Measurements from ENCODE around the gene PPWD1. TPM values are rescaled to one million over a fixed set of nuclear protein-coding genes. Genes with fewer than 3 reads are reported as not detected.

PPWD1 gene
- 10 to 100 TPM; 24.4 to 48.6 (median 30.0) TPM for total RNA-seq

DNA sequence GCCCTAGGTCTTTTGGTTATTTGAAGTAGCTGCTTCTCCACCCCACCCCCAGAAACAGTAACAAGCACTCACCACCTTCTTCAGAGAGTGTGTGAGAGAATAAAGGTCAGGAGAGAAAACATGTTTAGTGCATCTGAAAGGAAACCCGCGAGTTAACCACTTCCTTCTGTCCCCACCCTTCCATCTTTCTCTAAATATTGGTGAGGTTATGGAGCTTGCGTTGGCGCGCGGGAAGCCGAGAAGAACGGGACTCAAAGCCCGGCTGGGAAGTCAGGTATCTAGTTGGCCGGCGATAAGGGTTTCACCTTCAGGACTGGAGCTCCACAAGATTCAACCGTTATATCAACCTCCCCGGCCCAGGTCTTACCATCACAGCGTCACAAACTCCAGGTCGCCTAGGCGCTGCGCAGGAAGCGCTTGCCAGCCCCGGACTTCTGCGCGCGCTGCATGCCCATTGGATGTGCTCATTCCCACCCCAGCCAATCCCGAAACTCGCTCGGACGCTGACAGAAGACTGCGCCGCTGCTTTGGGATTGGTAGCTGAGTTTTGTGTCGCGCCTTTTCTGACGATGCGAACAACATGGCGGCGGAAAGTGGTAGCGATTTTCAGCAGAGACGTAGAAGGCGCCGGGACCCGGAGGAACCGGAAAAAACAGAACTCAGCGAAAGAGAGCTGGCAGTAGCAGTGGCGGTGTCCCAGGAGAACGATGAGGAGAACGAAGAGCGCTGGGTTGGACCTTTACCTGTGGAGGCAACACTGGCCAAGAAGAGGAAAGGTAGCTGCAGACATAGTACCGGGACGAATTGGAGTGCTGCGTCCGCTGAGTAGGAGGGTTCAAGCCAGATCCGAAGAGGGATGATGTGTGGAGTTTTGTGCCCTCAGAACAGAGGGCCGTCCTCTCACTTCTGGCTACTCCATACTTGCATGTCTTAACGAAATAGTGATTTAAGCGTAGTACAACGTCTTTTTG, at the start of gene PPWD1, which contains the start of gene CENPK:
Gene PPWD1 (plus strand): TSS at position 566 of the 971 bp plus-strand sequence. CDS start 15 bp downstream, at position 581.
Gene CENPK (minus strand): TSS at position 438 of the 971 bp plus-strand sequence. CDS start 8,261 bp downstream, outside the sequence.
- intact Hi-C loops (cut with DNase I): no loop called here
- H3K27ac ChIP-seq (replicated peaks in 1 of 4): peak within 1 kb of the TSS; percentile 81 to 90 (median 87)
- peak within 1 kb of the TSS; percentile 72 to 85 (median 80) for H3K4me3 ChIP-seq

DNA sequence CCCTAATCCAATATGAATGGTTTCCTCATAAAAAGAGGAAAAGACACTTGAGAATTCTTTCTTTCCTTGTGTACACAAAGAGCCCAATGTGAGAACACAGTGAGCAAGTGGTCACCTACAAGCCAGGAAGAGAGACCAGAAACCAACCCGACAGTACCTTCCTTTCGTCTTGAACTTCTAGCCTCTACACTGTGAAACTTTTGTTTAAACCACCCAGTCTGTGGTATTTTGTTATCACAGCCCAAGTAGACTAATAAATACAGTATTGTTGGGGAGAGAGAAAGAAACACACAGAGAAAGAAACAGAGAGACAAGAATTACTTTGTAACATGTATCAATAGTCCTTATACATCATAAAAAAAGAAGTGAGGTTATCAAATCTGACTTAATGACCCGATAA, 37.4 kb upstream of the PPWD1 start:
- Histone ChIP-seq H3K4me3 (no peak overlapping the region), H3K27ac (replicated peaks in 1 of 4) (no peak overlapping the region), H3K4me1 (no peaks in the 10 kb centered on the region), H3K36me3 (no peaks in the 10 kb centered on the region), H3K9me3 (no peaks in the 10 kb centered on the region), H3K27me3 (no peaks in the 10 kb centered on the region)
- intact Hi-C loops (cut with DNase I): no loop called here
- DNase-seq (ENCODE audit: extremely low spot score): no peak
- WGBS: 88% methylated on average over 3 of the region's 3 CpGs
- TF ChIP-seq, protein P1, sequence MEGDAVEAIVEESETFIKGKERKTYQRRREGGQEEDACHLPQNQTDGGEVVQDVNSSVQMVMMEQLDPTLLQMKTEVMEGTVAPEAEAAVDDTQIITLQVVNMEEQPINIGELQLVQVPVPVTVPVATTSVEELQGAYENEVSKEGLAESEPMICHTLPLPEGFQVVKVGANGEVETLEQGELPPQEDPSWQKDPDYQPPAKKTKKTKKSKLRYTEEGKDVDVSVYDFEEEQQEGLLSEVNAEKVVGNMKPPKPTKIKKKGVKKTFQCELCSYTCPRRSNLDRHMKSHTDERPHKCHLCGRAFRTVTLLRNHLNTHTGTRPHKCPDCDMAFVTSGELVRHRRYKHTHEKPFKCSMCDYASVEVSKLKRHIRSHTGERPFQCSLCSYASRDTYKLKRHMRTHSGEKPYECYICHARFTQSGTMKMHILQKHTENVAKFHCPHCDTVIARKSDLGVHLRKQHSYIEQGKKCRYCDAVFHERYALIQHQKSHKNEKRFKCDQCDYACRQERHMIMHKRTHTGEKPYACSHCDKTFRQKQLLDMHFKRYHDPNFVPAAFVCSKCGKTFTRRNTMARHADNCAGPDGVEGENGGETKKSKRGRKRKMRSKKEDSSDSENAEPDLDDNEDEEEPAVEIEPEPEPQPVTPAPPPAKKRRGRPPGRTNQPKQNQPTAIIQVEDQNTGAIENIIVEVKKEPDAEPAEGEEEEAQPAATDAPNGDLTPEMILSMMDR (IDR thresholded peaks at IDR 0.05): no peak
- TF ChIP-seq POLR2AphosphoS5 (IDR thresholded peaks at IDR 0.05) (no peak), EP300 (IDR thresholded peaks at IDR 0.05) (no peak), POLR2A (IDR thresholded peaks at IDR 0.05; ENCODE audit: low read depth) (no peak)

More for the DNA sequence above, at the start of gene PPWD1, which contains the start of gene CENPK:
- under 1% methylated on average over 53 of the region's 54 CpGs for WGBS
- Histone ChIP-seq H3K4me1 (peaks cover 25 to 37% (median 31%) of the 10 kb centered on the region in 4 donors), H3K9me3 (no peaks in the 10 kb centered on the region), H3K36me3 (peaks cover 0 to 2% (median under 1%) of the 10 kb centered on the region in 4 donors), H3K27me3 (no peaks in the 10 kb centered on the region)
- TF ChIP-seq POLR2A (IDR thresholded peaks at IDR 0.05; ENCODE audit: low read depth): no peak
- no peak for TF ChIP-seq EP300 (IDR thresholded peaks at IDR 0.05)
- TF ChIP-seq, protein P1 (IDR thresholded peaks at IDR 0.05): no peak
- peak; percentile 87 to 95 for TF ChIP-seq POLR2AphosphoS5 (IDR thresholded peaks at IDR 0.05)
- DNase-seq (ENCODE audit: extremely low spot score): peak; percentile 98

DNA sequence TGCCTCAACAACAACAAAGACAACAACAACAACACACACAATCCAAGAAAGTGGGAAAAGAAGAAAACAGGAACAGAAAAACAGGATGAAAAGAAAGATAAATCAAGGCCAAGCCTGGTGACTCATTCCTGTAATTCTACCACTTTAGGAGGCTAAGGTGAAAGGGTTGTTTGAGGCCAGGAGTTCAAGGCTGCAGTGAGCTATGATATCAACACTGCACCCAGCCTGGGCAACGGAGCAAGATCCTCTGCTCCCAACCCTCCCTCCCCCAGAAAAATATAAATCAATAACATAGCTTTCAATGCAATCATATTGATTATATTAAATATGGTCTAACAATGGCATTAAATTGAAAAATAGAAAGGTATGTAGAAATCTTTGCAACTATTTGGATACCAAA, 32.2 kb upstream of the PPWD1 start:
- no peak for TF ChIP-seq POLR2A (IDR thresholded peaks at IDR 0.05; ENCODE audit: low read depth)
- no peaks in the 10 kb centered on the region for H3K36me3 ChIP-seq
- no peak for DNase-seq (ENCODE audit: extremely low spot score)
- H3K9me3 ChIP-seq: no peaks in the 10 kb centered on the region
- 96% methylated on average over 1 of the region's 1 CpG for WGBS
- no peaks in the 10 kb centered on the region for H3K27me3 ChIP-seq
- H3K27ac ChIP-seq (replicated peaks in 1 of 4): no peak overlapping the region
- intact Hi-C loops (cut with DNase I): no loop called here
- no peak overlapping the region for H3K4me3 ChIP-seq
- no peaks in the 10 kb centered on the region for H3K4me1 ChIP-seq

DNA sequence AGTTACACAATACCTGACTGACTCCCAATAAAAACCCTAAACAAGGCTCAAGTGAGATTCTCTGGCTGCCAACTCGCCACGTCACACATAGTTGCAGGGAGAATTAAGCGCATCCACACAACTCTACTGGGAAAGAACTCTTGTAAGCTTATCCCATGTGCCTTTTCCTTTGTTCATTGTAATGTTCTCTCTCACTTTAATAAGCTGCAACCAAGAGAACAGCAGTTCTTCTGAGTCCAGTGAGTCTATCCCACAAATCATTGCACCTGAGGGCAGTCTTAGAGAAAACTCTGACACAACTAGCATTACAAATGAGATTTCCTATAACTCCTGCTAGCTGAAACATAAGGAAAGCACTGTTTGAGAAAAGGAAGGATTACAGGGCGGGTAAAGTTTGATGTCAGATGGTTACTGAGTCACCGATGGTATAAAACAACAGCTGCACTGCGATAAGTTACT, 27.5 kb upstream of the PPWD1 start:
- H3K4me3 ChIP-seq: no peak overlapping the region
- no peaks in the 10 kb centered on the region for H3K9me3 ChIP-seq
- DNase-seq (ENCODE audit: extremely low spot score): no peak
- H3K36me3 ChIP-seq: no peaks in the 10 kb centered on the region
- H3K27me3 ChIP-seq: no peaks in the 10 kb centered on the region
- H3K4me1 ChIP-seq: no peaks in the 10 kb centered on the region
- 95% methylated on average over 6 of the region's 6 CpGs for WGBS
- TF ChIP-seq, protein P1 (IDR thresholded peaks at IDR 0.05): no peak
- no peak for TF ChIP-seq EP300 (IDR thresholded peaks at IDR 0.05)
- no peak for TF ChIP-seq POLR2AphosphoS5 (IDR thresholded peaks at IDR 0.05)
- no peak for TF ChIP-seq POLR2A (IDR thresholded peaks at IDR 0.05; ENCODE audit: low read depth)
- no peak overlapping the region for H3K27ac ChIP-seq (replicated peaks in 1 of 4)
- intact Hi-C loops (cut with DNase I): no loop called here

DNA sequence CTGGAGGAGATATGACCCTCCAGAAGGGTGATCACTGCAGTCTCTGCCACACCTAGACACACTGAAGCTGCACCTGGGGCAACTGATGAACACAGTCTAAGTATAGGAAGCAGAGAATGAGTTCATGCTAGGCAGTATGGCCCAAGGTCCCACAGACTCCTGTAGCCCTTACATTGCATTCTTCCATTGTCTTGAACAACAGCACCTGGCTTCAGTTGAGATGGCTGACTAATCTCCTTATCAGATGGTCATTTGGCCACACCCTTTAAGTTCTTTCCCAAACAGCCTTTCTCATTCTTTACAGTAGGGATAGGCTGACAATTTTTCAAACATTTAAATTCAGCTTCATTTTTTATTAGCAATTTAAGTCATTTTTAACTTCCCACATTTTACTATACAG, 23.3 kb upstream of the PPWD1 start:
- Histone ChIP-seq H3K9me3 (no peaks in the 10 kb centered on the region), H3K36me3 (no peaks in the 10 kb centered on the region), H3K27me3 (no peaks in the 10 kb centered on the region), H3K27ac (replicated peaks in 1 of 4) (no peak overlapping the region), H3K4me1 (no peaks in the 10 kb centered on the region), H3K4me3 (no peak overlapping the region)
- intact Hi-C loops (cut with DNase I): no loop called here
- TF ChIP-seq POLR2AphosphoS5 (IDR thresholded peaks at IDR 0.05): no peak
- no peak for TF ChIP-seq POLR2A (IDR thresholded peaks at IDR 0.05; ENCODE audit: low read depth)
- TF ChIP-seq, protein P1 (IDR thresholded peaks at IDR 0.05): no peak
- no peak for DNase-seq (ENCODE audit: extremely low spot score)
